PC-3 (cell line): ENCODE measurements around the gene SPOCD1. TPM values are rescaled to one million over a fixed set of nuclear protein-coding genes. Genes with fewer than 3 reads are reported as not detected.

Experiments used
- ATAC-seq: fragments of 200-7000 bp; cut with Tn5 transposase; 2 replicates; pipeline ENCODE4 v1.9.1; 2020; ENCODE audit warnings: mild to moderate bottlenecking, moderate library complexity
- BruUV-seq: library from RNA; stranded (reverse); fragments of 400-500 nt; replicated peaks from 2 replicates; lab custom pipeline; 2021; lab: Mats Ljungman, UMichigan
- CTCF ChIA-PET: fragments of 300-600 bp; sonication (Branson Sonifier 250); formaldehyde crosslinking; loops from one replicate; lab custom pipeline; 2022; ENCODE audit warnings: antibody characterized with exemption; lab: Charles Lee
- POLR2A ChIA-PET: fragments of 300-600 bp; sonication (Branson Sonifier 250); formaldehyde crosslinking; loops from one replicate; lab custom pipeline; 2022; ENCODE audit warnings: antibody characterized with exemption; ENCODE audit not compliant: unreplicated experiment; lab: Charles Lee
- DNase-seq: peaks from one replicate; pipeline ENCODE4 v3.0.0-alpha.2; 2015
- H2AFZ ChIP-seq: fragments of 300-600 bp; sonication (generic); 2 replicates; pipeline ENCODE4 v1.6.0; 2016; ENCODE audit warnings: antibody characterized with exemption, low read length
- H3F3A ChIP-seq: fragments of 300-600 bp; sonication (generic); one replicate; pipeline ENCODE4 v1.6.0; 2017; ENCODE audit warnings: antibody characterized with exemption, low read length, control low read depth, mild to moderate bottlenecking; ENCODE audit not compliant: unreplicated experiment
- H3K27ac ChIP-seq: fragments of 300-600 bp; sonication (generic); 2 replicates; pipeline ENCODE4 v1.5.1; 2016; ENCODE audit warnings: mild to moderate bottlenecking, low read length
- H3K27me3 ChIP-seq: fragments of 300-600 bp; sonication (generic); 2 replicates; pipeline ENCODE4 v1.6.1; 2016; ENCODE audit warnings: low read length, mixed read lengths
- H3K36me3 ChIP-seq: fragments of 300-600 bp; sonication (generic); 2 replicates; pipeline ENCODE4 v1.6.1; 2016; ENCODE audit warnings: low read depth, mixed run types, low read length, mixed read lengths
- H3K4me1 ChIP-seq: fragments of 300-600 bp; sonication (generic); 2 replicates; pipeline ENCODE4 v1.5.1; 2016; ENCODE audit warnings: low read length; ENCODE audit not compliant: insufficient read depth
- H3K4me2 ChIP-seq: fragments of 300-600 bp; sonication (generic); 2 replicates; pipeline ENCODE4 v1.6.0; 2016; ENCODE audit warnings: low read length
- H3K4me3 ChIP-seq: fragments of 300-600 bp; sonication (generic); 2 replicates; pipeline ENCODE4 v1.5.1; 2016; ENCODE audit warnings: mild to moderate bottlenecking, low read length, mixed read lengths
- H3K79me2 ChIP-seq: fragments of 300-600 bp; sonication (generic); 2 replicates; pipeline ENCODE4 v1.6.1; 2017; ENCODE audit warnings: low read length, mixed read lengths
- H3K9ac ChIP-seq: fragments of 300-600 bp; sonication (generic); 2 replicates; pipeline ENCODE4 v1.6.0; 2016; ENCODE audit warnings: mild to moderate bottlenecking, low read length
- H3K9me2 ChIP-seq: fragments of 300-600 bp; sonication (generic); replicated peaks from 2 replicates; pipeline ENCODE4 v1.6.1; 2016; ENCODE audit warnings: mixed run types, low read length, mixed read lengths
- H3K9me3 ChIP-seq: fragments of 300-600 bp; sonication (generic); 2 replicates; pipeline ENCODE4 v1.6.1; 2016; ENCODE audit warnings: low read length, mixed read lengths
- H4K20me1 ChIP-seq: fragments of 300-600 bp; sonication (generic); 2 replicates; pipeline ENCODE4 v1.6.1; 2016; ENCODE audit warnings: low read length, mixed read lengths
- CTCF ChIP-seq: fragments of 300-600 bp; sonication (generic); conservative IDR thresholded peaks from 2 replicates; pipeline ENCODE4 v1.5.1; 2017; ENCODE audit warnings: antibody characterized with exemption, low read depth, mild to moderate bottlenecking, low read length
- EZH2 ChIP-seq: fragments of 300-600 bp; sonication (generic); IDR thresholded peaks from one replicate; pipeline ENCODE4 v1.6.1; 2017; ENCODE audit warnings: antibody characterized with exemption, mild to moderate bottlenecking, low read length; ENCODE audit not compliant: unreplicated experiment
- EZH2phosphoT487 ChIP-seq: fragments of 300-600 bp; sonication (generic); IDR thresholded peaks from 2 replicates; pipeline ENCODE4 v1.6.1; 2018; ENCODE audit warnings: mild to moderate bottlenecking, antibody characterized with exemption, low read length, borderline replicate concordance
- intact Hi-C: fragments of 100-400 bp; cut with micrococcal nuclease; formaldehyde crosslinking; loops from 2 replicates; pipeline ENCODE4 v1.9.0; 2023
- total RNA-seq: library from RNA; depleted of rRNA; stranded (reverse); fragments of >200 nt; gene quantifications from 2 replicates; pipeline ENCODE4 v1.2.3, GENCODE V29; 2014

The SPOCD1 gene
- total RNA-seq, 1 experiment from 2014 or later: 5.4 TPM

DNA sequence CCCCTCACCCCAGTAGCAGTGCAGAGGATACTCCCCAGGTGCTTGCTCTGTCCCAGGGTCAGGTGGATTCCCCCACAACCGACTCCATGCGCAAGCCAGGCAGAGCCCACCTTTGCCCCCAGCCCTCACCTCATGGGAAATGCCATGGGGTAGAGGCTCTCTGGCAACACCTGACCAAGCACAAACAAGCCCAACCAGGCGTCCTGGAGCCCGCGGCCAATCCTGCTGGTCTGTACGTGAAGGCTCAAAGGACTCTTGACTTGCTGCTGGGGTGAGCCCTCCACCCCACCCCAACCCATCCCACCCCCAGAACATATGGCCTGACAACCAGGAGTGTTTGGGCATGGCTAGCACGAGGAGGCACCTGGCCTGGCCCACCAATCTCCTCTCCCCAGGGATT lies 53.5 kb downstream of the SPOCD1 start:
- no peaks in the 10 kb centered on the region for H3F3A ChIP-seq
- H3K36me3 ChIP-seq: no peaks in the 10 kb centered on the region
- TF ChIP-seq CTCF (no peak), EZH2 (no peak), EZH2phosphoT487 (no peak)
- peaks cover 24% of the 10 kb centered on the region for H3K4me1 ChIP-seq
- H2AFZ ChIP-seq: peak overlapping the region; percentile 76; the same call in 1 of the 2 replicates
- no peaks in the 10 kb centered on the region for H3K27me3 ChIP-seq
- peak overlapping the region; percentile 78 for H3K4me3 ChIP-seq
- CTCF ChIA-PET: interaction anchor here (0.6 to 0.9 kb wide), 3 partner anchors 16 to 176 kb away, joined by 3 to 8 read pairs (median 7); partner anchors contain the start of gene PTP4A2
- H3K9ac ChIP-seq: no peak overlapping the region
- 0 out of 2 replicates have a peak, but pooled peaks cover 5% of the 10 kb centered on the region for H3K79me2 ChIP-seq
- peak overlapping the region; percentile 100 for H3K4me2 ChIP-seq
- H3K27ac ChIP-seq: no peak overlapping the region
- H4K20me1 ChIP-seq: no peaks in the 10 kb centered on the region
- ATAC-seq (no peak; the same call in 1 of the 2 replicates), DNase-seq (no peak)
- H3K9me3 ChIP-seq: no peaks in the 10 kb centered on the region
- intact Hi-C loops: loop anchor here (1.0 to 5.0 kb wide), 3 partner anchors 27 to 175 kb away; partner anchors contain the start of gene PTP4A2
- POLR2A ChIA-PET: interaction anchor here (0.7 kb wide), 2 partner anchors 90 to 311 kb away, joined by 3 read pairs; partner anchors contain the start of gene TMEM39B
- BruUV-seq: no TSS peak
- H3K9me2 ChIP-seq: no peaks in the 10 kb centered on the region

- DNase-seq (peak; percentile 50), ATAC-seq (no peak)
- 0 out of 2 replicates have a peak, but pooled peaks cover 5% of the 10 kb centered on the region for H3K79me2 ChIP-seq
- no peaks in the 10 kb centered on the region for H3K9me2 ChIP-seq
- H3K27ac ChIP-seq: no peak overlapping the region
- peaks cover 24% of the 10 kb centered on the region for H3K4me1 ChIP-seq
- BruUV-seq: no TSS peak
- H2AFZ ChIP-seq: no peak overlapping the region
- intact Hi-C loops: loop anchor here (1.0 to 5.0 kb wide), 4 partner anchors 27 to 175 kb away; partner anchors contain the start of gene PTP4A2
- H3K36me3 ChIP-seq: no peaks in the 10 kb centered on the region
- no peak overlapping the region for H3K9ac ChIP-seq
- H3K27me3 ChIP-seq: no peaks in the 10 kb centered on the region
- H3K4me3 ChIP-seq: peak overlapping the region; percentile 99
- no peaks in the 10 kb centered on the region for H4K20me1 ChIP-seq
- ChIA-PET POLR2A (interaction anchor here (0.6 to 0.7 kb wide), 2 partner anchors 89 to 252 kb away, joined by 3 to 9 read pairs; no protein-coding TSS in a partner anchor), CTCF (interaction anchor here (0.5 to 0.9 kb wide), 4 partner anchors 10 to 199 kb away, joined by 4 to 7 read pairs (median 5); no protein-coding TSS in a partner anchor)
- H3K9me3 ChIP-seq: no peaks in the 10 kb centered on the region
- H3K4me2 ChIP-seq: peak overlapping the region; percentile 100
- no peaks in the 10 kb centered on the region for H3F3A ChIP-seq
- TF ChIP-seq EZH2phosphoT487 (no peak), CTCF (no peak), EZH2 (no peak)
Measured at GRCh38 chr1:31761883-31762282, 53.9 kb downstream of the SPOCD1 start.
